GM12872 (cell line): Measurements from ENCODE around the gene MAST2.

ENCODE experiments used
- TF ChIP-seq, protein P1 (sequence below): IDR thresholded peaks from 3 replicates; pipeline ENCODE4 v1.5.1; 2011; ENCODE audit warnings: low read depth, mild to moderate bottlenecking, low read length, moderate library complexity; ENCODE audit not compliant: insufficient read depth

Gene MAST2

DNA sequence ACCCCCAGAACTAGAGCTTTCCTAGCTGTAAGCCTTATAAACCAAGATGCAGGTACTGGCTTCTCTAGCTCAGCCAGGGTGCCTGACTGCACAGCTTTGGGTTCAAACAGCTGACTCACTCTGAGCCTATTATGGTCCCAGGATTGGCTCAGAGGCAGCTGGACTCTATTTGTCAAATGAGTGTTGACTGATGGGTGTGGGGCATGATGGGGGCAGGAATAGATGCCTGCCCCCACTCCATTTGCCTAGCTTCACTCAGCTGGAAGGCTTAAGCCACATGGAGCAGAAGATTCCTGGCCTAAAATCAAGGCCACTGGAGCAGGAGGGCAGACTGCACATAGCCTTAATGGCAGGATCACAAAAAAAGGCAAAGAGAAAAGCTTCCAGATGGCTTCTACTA is 238.6 kb downstream of the MAST2 start:
- TF ChIP-seq, protein P1, sequence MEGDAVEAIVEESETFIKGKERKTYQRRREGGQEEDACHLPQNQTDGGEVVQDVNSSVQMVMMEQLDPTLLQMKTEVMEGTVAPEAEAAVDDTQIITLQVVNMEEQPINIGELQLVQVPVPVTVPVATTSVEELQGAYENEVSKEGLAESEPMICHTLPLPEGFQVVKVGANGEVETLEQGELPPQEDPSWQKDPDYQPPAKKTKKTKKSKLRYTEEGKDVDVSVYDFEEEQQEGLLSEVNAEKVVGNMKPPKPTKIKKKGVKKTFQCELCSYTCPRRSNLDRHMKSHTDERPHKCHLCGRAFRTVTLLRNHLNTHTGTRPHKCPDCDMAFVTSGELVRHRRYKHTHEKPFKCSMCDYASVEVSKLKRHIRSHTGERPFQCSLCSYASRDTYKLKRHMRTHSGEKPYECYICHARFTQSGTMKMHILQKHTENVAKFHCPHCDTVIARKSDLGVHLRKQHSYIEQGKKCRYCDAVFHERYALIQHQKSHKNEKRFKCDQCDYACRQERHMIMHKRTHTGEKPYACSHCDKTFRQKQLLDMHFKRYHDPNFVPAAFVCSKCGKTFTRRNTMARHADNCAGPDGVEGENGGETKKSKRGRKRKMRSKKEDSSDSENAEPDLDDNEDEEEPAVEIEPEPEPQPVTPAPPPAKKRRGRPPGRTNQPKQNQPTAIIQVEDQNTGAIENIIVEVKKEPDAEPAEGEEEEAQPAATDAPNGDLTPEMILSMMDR, result no peak

DNA sequence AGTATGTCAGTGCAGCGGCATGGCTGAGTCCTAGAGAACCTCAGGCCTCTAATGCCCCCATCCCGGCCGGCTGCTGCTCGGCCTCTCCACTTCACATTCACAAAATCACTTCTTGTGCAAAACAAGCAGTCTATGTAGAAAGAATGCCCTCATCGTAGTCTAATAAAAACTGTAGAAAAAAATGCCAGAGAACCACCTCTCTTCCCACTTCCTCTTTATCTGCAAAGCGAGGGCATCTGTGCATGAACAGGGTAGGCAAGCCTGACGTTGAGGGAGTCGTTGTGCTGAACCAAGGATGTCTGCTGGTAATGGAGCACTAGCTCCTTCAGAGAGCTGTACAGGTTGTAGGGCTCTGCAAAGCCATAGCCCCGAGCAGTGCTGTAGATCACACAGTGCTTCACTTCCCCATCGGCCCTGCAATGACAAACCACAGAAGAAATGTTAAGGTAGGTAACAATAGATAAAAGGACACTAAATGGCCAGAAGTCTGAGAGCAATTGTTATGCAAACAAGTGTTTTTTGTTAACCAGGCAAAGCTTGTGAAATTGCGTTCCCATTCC is 240.1 kb downstream of the MAST2 start:
- TF ChIP-seq, protein P1, result no peak

DNA sequence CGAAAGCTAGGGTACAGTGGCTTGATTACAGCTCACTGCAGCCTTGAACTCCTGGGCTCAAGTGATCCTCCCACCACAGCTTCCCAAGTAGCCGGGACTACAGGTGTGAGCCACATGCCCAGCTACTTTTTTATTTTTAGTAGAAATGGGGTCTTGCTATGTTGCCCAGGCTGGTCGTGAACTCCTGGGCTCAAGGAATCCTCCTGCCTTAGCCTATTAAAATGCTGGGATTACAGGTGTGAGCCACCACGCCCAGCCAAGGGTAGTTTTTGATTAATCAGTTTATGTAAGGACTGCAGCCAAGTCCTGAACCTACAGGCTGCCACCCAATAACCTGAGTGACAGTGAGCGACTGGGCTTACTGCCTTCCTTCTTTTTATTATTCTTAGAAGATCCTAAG is 240.7 kb downstream of the MAST2 start:
- TF ChIP-seq, protein P1, result no peak

DNA sequence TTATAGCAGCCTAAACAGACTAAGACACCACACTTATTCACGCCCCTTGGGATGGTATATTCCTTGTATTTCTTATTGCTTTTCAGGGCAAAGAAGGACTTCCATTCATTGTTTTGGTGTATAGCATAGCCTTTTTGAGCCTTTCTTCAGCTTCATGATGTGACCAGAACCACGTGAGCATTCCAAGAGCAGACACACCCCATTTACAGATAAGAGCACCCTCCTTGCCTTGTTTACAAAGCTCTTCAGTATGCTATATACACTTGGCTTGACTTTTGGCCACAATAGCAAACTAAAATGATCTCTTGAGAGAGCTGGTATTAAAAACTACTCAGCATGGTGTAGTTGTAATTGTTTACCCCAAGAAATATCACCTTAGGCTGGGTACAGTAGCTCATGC is 250.3 kb downstream of the MAST2 start:
- TF ChIP-seq, protein P1, result no peak

DNA sequence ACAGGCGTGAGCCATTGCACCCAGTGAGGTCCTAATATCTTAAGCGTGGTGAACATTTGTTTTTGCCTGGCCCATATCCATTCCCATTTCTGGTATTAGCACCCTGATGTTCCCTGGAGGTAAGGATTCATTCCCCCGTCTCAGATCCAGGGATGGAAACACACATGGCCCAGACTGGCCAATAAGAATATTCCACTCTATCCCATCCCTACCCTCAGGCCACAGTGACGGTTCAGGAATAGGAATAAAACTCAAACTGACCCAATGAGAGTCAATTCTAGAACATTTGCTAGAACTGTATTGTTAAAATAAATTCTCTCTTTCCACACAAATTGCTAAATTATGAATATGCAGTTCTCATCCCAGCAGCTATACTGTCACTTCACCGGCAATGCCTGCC is 252.9 kb downstream of the MAST2 start:
- TF ChIP-seq, protein P1, result no peak

DNA sequence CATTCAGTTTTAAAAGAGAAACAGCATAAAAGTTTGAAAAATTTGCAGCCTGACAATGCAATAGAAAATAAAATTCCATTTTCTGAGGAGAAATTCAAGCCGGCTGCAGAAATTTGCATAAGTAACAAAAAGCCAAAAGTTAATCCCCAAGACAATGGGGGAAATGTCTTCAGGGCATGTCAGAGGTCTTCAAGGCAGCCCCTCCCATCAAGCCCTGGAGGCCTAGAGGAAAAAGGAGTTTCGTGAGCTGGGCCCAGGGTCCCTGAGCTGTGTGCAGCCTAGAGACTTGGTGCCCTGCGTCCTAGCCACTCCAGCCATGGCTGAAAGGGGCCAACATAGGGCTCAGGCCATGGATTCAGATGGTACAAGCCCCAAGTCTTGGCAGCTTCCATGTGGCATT is 254.4 kb downstream of the MAST2 start:
- TF ChIP-seq, protein P1, result no peak

DNA sequence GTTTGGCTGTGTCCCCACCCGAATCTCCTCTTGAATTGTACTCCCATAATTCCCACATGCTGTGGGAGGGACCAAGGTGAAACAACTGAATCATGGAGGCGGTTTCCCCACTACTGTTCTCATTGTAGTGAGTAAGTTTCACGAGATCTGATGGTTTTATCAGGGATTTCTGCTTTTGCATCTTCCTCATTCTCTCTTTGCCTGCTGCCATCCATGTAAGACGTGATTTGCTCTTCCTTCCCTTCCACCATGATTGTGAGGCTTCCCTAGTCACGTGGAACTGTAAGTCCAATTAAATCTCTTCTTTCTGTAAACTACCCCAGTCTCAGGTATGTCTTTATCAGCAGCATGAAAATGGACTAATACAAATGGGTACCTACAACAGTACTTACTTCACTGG is 255.5 kb downstream of the MAST2 start:
- TF ChIP-seq, protein P1, result no peak
